HG02623 (cell line): Measurements from ENCODE around the gene CNKSR3.

ENCODE experiments used
- ATAC-seq: cut with Tn5 transposase; IDR thresholded peaks from one replicate; pipeline ENCODE4 v1.9.1; 2021; ENCODE audit warnings: moderate library complexity; ENCODE audit not compliant: unreplicated experiment

CNKSR3 gene

GRCh38 chr6:154428897-154429296 is 81.6 kb downstream of the CNKSR3 start:
- no peak for ATAC-seq

GRCh38 chr6:154427446-154427845 is 83.0 kb downstream of the CNKSR3 start:
- ATAC-seq: no peak

GRCh38 chr6:154426997-154427396 is 83.5 kb downstream of the CNKSR3 start:
- ATAC-seq: no peak

- no peak for ATAC-seq
These were observed 85.5 kb downstream of the CNKSR3 start for GRCh38 chr6:154425034-154425433.

GRCh38 chr6:154414021-154414813 is 96.3 kb downstream of the CNKSR3 start:
- peak; percentile 42 for ATAC-seq

GRCh38 chr6:154412106-154412820 is 98.2 kb downstream of the CNKSR3 start:
- ATAC-seq: no peak

GRCh38 chr6:154411076-154411475 is 99.4 kb downstream of the CNKSR3 start:
- ATAC-seq: no peak

GRCh38 chr6:154410619-154411072 is 99.8 kb downstream of the CNKSR3 start:
- ATAC-seq: no peak

GRCh38 chr6:154408891-154409500 is 101.5 kb downstream of the CNKSR3 start:
- ATAC-seq: no peak

GRCh38 chr6:154407440-154407839 is 103.0 kb downstream of the CNKSR3 start:
- no peak for ATAC-seq

GRCh38 chr6:154406869-154407268 is 103.6 kb downstream of the CNKSR3 start:
- ATAC-seq: no peak

- no peak for ATAC-seq
These were observed 104.2 kb downstream of the CNKSR3 start for GRCh38 chr6:154406301-154406700.

- ATAC-seq: no peak
These were observed 105.6 kb downstream of the CNKSR3 start for GRCh38 chr6:154404791-154405400.

- no peak for ATAC-seq
These were observed 106.7 kb downstream of the CNKSR3 start for GRCh38 chr6:154403788-154404187.

GRCh38 chr6:154402081-154402780 is 108.3 kb downstream of the CNKSR3 start:
- ATAC-seq: no peak

- ATAC-seq: no peak
These were observed 111.4 kb downstream of the CNKSR3 start for GRCh38 chr6:154399097-154399496.

GRCh38 chr6:154397491-154398195 is 112.8 kb downstream of the CNKSR3 start:
- no peak for ATAC-seq

GRCh38 chr6:154395878-154396277 is 114.6 kb downstream of the CNKSR3 start:
- ATAC-seq: no peak

GRCh38 chr6:154395316-154395715 is 115.2 kb downstream of the CNKSR3 start:
- ATAC-seq: no peak

GRCh38 chr6:154394571-154394970 is 115.9 kb downstream of the CNKSR3 start:
- ATAC-seq: no peak
